ENCODE results near the gene GRAP. TPM values are rescaled to one million over a fixed set of nuclear protein-coding genes. Genes with fewer than 3 reads are reported as not detected.

Gene GRAP
- total and polyA plus RNA-seq, 9 of the 15 experiments (the other 6 are each of a cell fraction or from before 2014, with no cell fraction given): 0.07 to 0.41 (median 0.19) TPM; not detected in 5

DNA sequence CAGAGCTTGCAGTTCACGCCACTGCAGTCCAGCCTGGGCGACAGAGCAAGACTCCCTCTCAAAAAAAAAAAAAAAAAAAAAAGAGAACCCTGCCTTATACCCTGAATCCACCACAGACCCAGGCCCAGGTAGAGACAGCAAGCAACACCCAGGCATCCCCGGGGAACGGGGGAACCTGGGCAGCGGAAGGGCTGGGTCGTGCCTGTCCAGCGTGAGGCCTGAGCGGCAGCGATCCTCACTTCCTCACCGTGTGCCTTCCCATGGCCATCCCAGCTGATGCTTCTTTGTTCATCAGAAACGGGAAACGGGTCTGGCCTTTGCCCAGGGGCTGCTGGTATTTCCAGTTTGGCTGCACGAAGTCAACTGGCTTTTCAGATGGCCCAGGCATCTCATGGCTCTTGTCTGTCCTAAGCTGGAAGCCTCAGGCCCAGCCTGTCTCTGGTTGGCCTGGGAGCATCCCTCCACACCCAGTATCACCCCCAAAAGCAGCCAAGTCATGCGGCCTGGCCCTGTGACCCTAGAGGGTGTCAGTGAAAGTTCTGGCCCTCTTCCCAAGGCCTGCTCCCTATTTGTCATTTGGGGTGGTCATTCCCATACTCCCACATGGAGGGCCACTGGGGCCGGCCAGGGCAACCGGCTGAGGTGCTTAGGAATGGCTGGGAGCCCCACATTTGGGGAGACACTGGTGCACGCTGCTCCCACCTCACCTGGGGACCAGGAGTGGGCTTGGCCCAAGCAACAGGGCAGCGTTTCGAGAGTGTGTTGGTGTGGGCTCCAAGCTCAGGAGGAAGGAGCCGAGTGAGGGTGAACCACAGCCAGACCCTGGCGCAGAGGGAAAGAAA is 62.3 kb downstream of the GRAP start:
- Histone ChIP-seq H3K4me2 (ENCODE audit: insufficient read depth, low read length) (no peak overlapping the region), H2AFZ (ENCODE audit: low read depth, low read length) (no peak overlapping the region), H3K4me1 (replicated peaks in 1 of 2; ENCODE audit: control insufficient read depth in 2 of 2, insufficient read depth in 2 of 2, low read length in 2 of 2) (peaks cover 10 to 25% of the 10 kb centered on the region in 2 experiments; a peak in 4 of 5 replicates), H3K9me1 (ENCODE audit: control insufficient read depth, insufficient read depth, low read length) (no peaks in the 10 kb centered on the region), H3K27ac (ENCODE audit: extremely low read depth, low read depth, low read length) (no peak overlapping the region), H3K9ac (ENCODE audit: insufficient read depth in 1 of 2, low read depth in 2 of 2, low read length in 2 of 2) (no peak overlapping the region), H3K27me3 (ENCODE audit: control insufficient read depth in 2 of 2, insufficient read depth in 2 of 2, low read length in 2 of 2) (no peaks in the 10 kb centered on the region), H4K20me1 (replicated peaks; ENCODE audit: control insufficient read depth, insufficient read depth, low read length) (no peaks in the 10 kb centered on the region), H3K36me3 (ENCODE audit: control insufficient read depth, insufficient read depth, low read length) (peaks cover 14% of the 10 kb centered on the region; the same call in 1 of the 3 replicates), H3K79me2 (ENCODE audit: control insufficient read depth, insufficient read depth, low read length) (no peaks in the 10 kb centered on the region), H3K9me3 (replicated peaks; ENCODE audit: control insufficient read depth, insufficient read depth, low read depth, low read length) (no peaks in the 10 kb centered on the region), H3K4me3 (no peak overlapping the region)
- WGBS (ENCODE audit: insufficient coverage, low coverage, missing lambda C conversion rate): 75% methylated on average over 3 of the region's 21 CpGs
- ChIA-PET CTCF (ENCODE audit: low intra/inter-chr PET ratio) (no interaction called here), POLR2A (interaction anchor here (0.6 to 0.9 kb wide), 3 partner anchors 9 to 20 kb away, joined by 3 to 5 read pairs (median 4); partner anchors contain the start of gene FAM83G)
- no peak for ATAC-seq
- intact Hi-C loops (cut with micrococcal nuclease): no loop called here
- no TSS peak for BruUV-seq (replicated peaks)
- in situ Hi-C loops (cut with MboI): no loop called here
- TF ChIP-seq, protein P1, sequence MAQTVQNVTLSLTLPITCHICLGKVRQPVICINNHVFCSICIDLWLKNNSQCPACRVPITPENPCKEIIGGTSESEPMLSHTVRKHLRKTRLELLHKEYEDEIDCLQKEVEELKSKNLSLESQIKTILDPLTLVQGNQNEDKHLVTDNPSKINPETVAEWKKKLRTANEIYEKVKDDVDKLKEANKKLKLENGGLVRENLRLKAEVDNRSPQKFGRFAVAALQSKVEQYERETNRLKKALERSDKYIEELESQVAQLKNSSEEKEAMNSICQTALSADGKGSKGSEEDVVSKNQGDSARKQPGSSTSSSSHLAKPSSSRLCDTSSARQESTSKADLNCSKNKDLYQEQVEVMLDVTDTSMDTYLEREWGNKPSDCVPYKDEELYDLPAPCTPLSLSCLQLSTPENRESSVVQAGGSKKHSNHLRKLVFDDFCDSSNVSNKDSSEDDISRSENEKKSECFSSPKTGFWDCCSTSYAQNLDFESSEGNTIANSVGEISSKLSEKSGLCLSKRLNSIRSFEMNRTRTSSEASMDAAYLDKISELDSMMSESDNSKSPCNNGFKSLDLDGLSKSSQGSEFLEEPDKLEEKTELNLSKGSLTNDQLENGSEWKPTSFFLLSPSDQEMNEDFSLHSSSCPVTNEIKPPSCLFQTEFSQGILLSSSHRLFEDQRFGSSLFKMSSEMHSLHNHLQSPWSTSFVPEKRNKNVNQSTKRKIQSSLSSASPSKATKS (CRISPR knock-in tag; IDR thresholded peaks at IDR 0.05): no peak
- TF ChIP-seq C11orf30 (IDR thresholded peaks at IDR 0.05; ENCODE audit: low read depth) (no peak), THAP12 (CRISPR knock-in tag; IDR thresholded peaks at IDR 0.05) (no peak), SAFB2 (IDR thresholded peaks at IDR 0.05; ENCODE audit: borderline replicate concordance, low read depth, low read length, severe bottlenecking) (no peak), ARID2 (IDR thresholded peaks at IDR 0.05) (no peak), RBM22 (IDR thresholded peaks at IDR 0.05; ENCODE audit: low read depth, low read length, poor library complexity, severe bottlenecking) (no peak), TEAD4 (IDR thresholded peaks at IDR 0.05; ENCODE audit: low read length) (no peak), TEAD4 (CRISPR knock-in tag; IDR thresholded peaks at IDR 0.05; ENCODE audit: borderline replicate concordance) (no peak), SNAPC5 (CRISPR knock-in tag; IDR thresholded peaks at IDR 0.05) (no peak), CBFB (CRISPR knock-in tag; IDR thresholded peaks at IDR 0.05) (no peak)
- TF ChIP-seq, protein P2, sequence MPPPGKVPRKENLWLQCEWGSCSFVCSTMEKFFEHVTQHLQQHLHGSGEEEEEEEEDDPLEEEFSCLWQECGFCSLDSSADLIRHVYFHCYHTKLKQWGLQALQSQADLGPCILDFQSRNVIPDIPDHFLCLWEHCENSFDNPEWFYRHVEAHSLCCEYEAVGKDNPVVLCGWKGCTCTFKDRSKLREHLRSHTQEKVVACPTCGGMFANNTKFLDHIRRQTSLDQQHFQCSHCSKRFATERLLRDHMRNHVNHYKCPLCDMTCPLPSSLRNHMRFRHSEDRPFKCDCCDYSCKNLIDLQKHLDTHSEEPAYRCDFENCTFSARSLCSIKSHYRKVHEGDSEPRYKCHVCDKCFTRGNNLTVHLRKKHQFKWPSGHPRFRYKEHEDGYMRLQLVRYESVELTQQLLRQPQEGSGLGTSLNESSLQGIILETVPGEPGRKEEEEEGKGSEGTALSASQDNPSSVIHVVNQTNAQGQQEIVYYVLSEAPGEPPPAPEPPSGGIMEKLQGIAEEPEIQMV (tag; conservative IDR thresholded peaks at IDR 0.05; ENCODE audit: low read depth): no peak
- TF ChIP-seq, protein P3, sequence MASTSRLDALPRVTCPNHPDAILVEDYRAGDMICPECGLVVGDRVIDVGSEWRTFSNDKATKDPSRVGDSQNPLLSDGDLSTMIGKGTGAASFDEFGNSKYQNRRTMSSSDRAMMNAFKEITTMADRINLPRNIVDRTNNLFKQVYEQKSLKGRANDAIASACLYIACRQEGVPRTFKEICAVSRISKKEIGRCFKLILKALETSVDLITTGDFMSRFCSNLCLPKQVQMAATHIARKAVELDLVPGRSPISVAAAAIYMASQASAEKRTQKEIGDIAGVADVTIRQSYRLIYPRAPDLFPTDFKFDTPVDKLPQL (IDR thresholded peaks at IDR 0.05; ENCODE audit: extremely low read depth, insufficient read length): no peak
- DNase-seq (ENCODE audit: extremely low read depth in 1 of 4, low spot score in 3 of 4): no peak
- FAIRE-seq: no peak

Data from K562 (cell line).